Renal pelvis (tissue), 4 donors: ENCODE data around the gene RAMP3. TPM values are rescaled to one million over a fixed set of nuclear protein-coding genes. Genes with fewer than 3 reads are reported as not detected.

Experiments used
- DNase-seq: peaks from one replicate; pipeline ENCODE4 v3.0.0-alpha.2; 2013
- polyA plus RNA-seq, 3 donors: library from polyadenylated mRNA; unstranded; fragments of 120-200 nt; gene quantifications; one replicate each; pipeline ENCODE4 v1.2.1, GENCODE V29; 2013; ENCODE audit not compliant: insufficient read length in 3 of 3

RAMP3 gene
- polyA plus RNA-seq, 3 donors: 8.6 to 11.0 (median 10.7) TPM

GRCh38 chr7:45129181-45129800 lies 28.3 kb upstream of the RAMP3 start:
- DNase-seq: no peak

GRCh38 chr7:45129906-45130305 lies 27.7 kb upstream of the RAMP3 start:
- no peak for DNase-seq

- DNase-seq: no peak
Measured at GRCh38 chr7:45130910-45131309, 26.7 kb upstream of the RAMP3 start.

GRCh38 chr7:45131891-45132290 lies 25.7 kb upstream of the RAMP3 start:
- no peak for DNase-seq

GRCh38 chr7:45132708-45133320 lies 24.8 kb upstream of the RAMP3 start:
- DNase-seq: no peak

GRCh38 chr7:45133352-45133751 lies 24.2 kb upstream of the RAMP3 start:
- no peak for DNase-seq

GRCh38 chr7:45133877-45134276 lies 23.7 kb upstream of the RAMP3 start:
- no peak for DNase-seq

- DNase-seq: peak; percentile 73
Measured at GRCh38 chr7:45136106-45137060, 21.2 kb upstream of the RAMP3 start.

- DNase-seq: no peak
Measured at GRCh38 chr7:45138433-45139267, 18.9 kb upstream of the RAMP3 start.

GRCh38 chr7:45140827-45141226 lies 16.8 kb upstream of the RAMP3 start:
- DNase-seq: no peak

- no peak for DNase-seq
Measured at GRCh38 chr7:45143616-45144015, 14.0 kb upstream of the RAMP3 start.

- no peak for DNase-seq
Measured at GRCh38 chr7:45145881-45146280, 11.7 kb upstream of the RAMP3 start.

- no peak for DNase-seq
Measured at GRCh38 chr7:45146531-45147379, 10.8 kb upstream of the RAMP3 start.

- no peak for DNase-seq
Measured at GRCh38 chr7:45147858-45148652, 9.5 kb upstream of the RAMP3 start.

GRCh38 chr7:45148653-45148973 lies 9.0 kb upstream of the RAMP3 start:
- no peak for DNase-seq

- DNase-seq: no peak
Measured at GRCh38 chr7:45149606-45150005, 8.0 kb upstream of the RAMP3 start.

- DNase-seq: no peak
Measured at GRCh38 chr7:45150199-45150598, 7.4 kb upstream of the RAMP3 start.

- DNase-seq: no peak
Measured at GRCh38 chr7:45151131-45151684, 6.4 kb upstream of the RAMP3 start.

- DNase-seq: no peak
Measured at GRCh38 chr7:45151967-45152366, 5.6 kb upstream of the RAMP3 start.

- DNase-seq: no peak
Measured at GRCh38 chr7:45153233-45153632, 4.4 kb upstream of the RAMP3 start.
